GM23338 (cell line): ENCODE data around the gene RNF141. TPM values are rescaled to one million over a fixed set of nuclear protein-coding genes. Genes with fewer than 3 reads are reported as not detected.
A peak's percentile ranks its signal among the peaks of the same experiment; 100 is the strongest.

Experiments used
- ATAC-seq: fragments of 200-7000 bp; cut with Tn5 transposase; 3 replicates; pipeline ENCODE4 v1.9.1; 2020
- DNase-seq: peaks from one replicate; pipeline ENCODE4 v3.0.0-alpha.2; 2015; ENCODE audit warnings: low spot score
- H2AFZ ChIP-seq: fragments of 200-600 bp; sonication (generic); 2 replicates; pipeline ENCODE4 v1.8.0; 2016; ENCODE audit warnings: antibody characterized with exemption, mild to moderate bottlenecking, moderate library complexity
- H3F3A ChIP-seq: fragments of 200-600 bp; sonication (generic); replicated peaks from 2 replicates; pipeline ENCODE4 v1.8.0; 2017; ENCODE audit warnings: antibody characterized with exemption, mixed run types, low read depth
- H3K27ac ChIP-seq: fragments of 200-600 bp; sonication (generic); 2 replicates; pipeline ENCODE4 v1.6.1; 2016; ENCODE audit warnings: low read depth
- H3K27me3 ChIP-seq: fragments of 200-600 bp; sonication (generic); 2 replicates; pipeline ENCODE4 v1.8.0; 2016; ENCODE audit warnings: mild to moderate bottlenecking, mixed run types, moderate library complexity; ENCODE audit not compliant: insufficient read depth
- H3K36me3 ChIP-seq: fragments of 200-600 bp; sonication (generic); 2 replicates; pipeline ENCODE4 v1.8.0; 2016; ENCODE audit warnings: mild to moderate bottlenecking; ENCODE audit not compliant: insufficient read depth
- H3K4me1 ChIP-seq: fragments of 200-600 bp; sonication (generic); 2 replicates; pipeline ENCODE4 v1.8.0; 2016; ENCODE audit warnings: mild to moderate bottlenecking, moderate library complexity; ENCODE audit not compliant: insufficient read depth
- H3K4me2 ChIP-seq: fragments of 200-600 bp; sonication (generic); 2 replicates; pipeline ENCODE4 v1.7.1; 2017; ENCODE audit warnings: mixed run types
- H3K4me3 ChIP-seq: fragments of 200-600 bp; sonication (generic); 2 replicates; pipeline ENCODE4 v1.6.1; 2016; ENCODE audit warnings: mixed run types
- H3K79me2 ChIP-seq: fragments of 200-600 bp; sonication (generic); replicated peaks from 2 replicates; pipeline ENCODE4 v1.8.0; 2017; ENCODE audit warnings: mild to moderate bottlenecking; ENCODE audit not compliant: insufficient read depth
- H3K9me2 ChIP-seq: fragments of 200-600 bp; sonication (generic); 2 replicates; pipeline ENCODE4 v1.8.0; 2017; ENCODE audit not compliant: insufficient read depth
- H4K20me1 ChIP-seq: fragments of 200-600 bp; sonication (generic); replicated peaks from 2 replicates; pipeline ENCODE4 v1.8.0; 2017; ENCODE audit warnings: mild to moderate bottlenecking; ENCODE audit not compliant: insufficient read depth
- H3K27ac Mint-ChIP-seq: 2 replicates; pipeline ENCODE4 v1.8.0; 2020; ENCODE audit warnings: inconsistent platforms, mild to moderate bottlenecking, moderate library complexity, mixed read lengths
- H3K27me3 Mint-ChIP-seq: 3 replicates; pipeline ENCODE4 v1.8.0; 2022; ENCODE audit warnings: low read depth, mild to moderate bottlenecking, moderate library complexity, mixed read lengths, inconsistent platforms; ENCODE audit not compliant: insufficient read depth, poor library complexity
- H3K36me3 Mint-ChIP-seq: 3 replicates; pipeline ENCODE4 v1.8.0; 2021; ENCODE audit warnings: low read depth, mild to moderate bottlenecking, inconsistent platforms, moderate library complexity, mixed read lengths
- H3K4me1 Mint-ChIP-seq: 3 replicates; pipeline ENCODE4 v1.8.0; 2020; ENCODE audit warnings: mild to moderate bottlenecking, inconsistent platforms, mixed read lengths
- H3K4me3 Mint-ChIP-seq: 3 replicates; pipeline ENCODE4 v1.8.0; 2021; ENCODE audit warnings: moderate library complexity, mild to moderate bottlenecking, inconsistent platforms, mixed read lengths
- H3K9me3 Mint-ChIP-seq: 3 replicates; pipeline ENCODE4 v1.8.0; 2020; ENCODE audit warnings: moderate library complexity, mild to moderate bottlenecking, inconsistent platforms, mixed read lengths
- CREB1 ChIP-seq: fragments of 250-450 bp; sonication (Bioruptor Pico); IDR thresholded peaks from 2 replicates; pipeline ENCODE4 v1.5.0; 2020; ENCODE audit warnings: low read depth, mild to moderate bottlenecking, moderate library complexity
- NANOG ChIP-seq: IDR thresholded peaks from 2 replicates; pipeline ENCODE4 v1.6.1; 2016; ENCODE audit warnings: antibody characterized with exemption, borderline replicate concordance
- POLR2AphosphoS5 ChIP-seq: IDR thresholded peaks from 2 replicates; pipeline ENCODE4 v1.6.1; 2016; ENCODE audit warnings: antibody characterized with exemption, low read depth
- STAT1 ChIP-seq: IDR thresholded peaks from one replicate; pipeline ENCODE4 v1.6.1; 2016; ENCODE audit warnings: antibody characterized with exemption; ENCODE audit not compliant: unreplicated experiment
- ZNF114 ChIP-seq: fragments of 250-450 bp; sonication (Bioruptor Pico); IDR thresholded peaks from 2 replicates; pipeline ENCODE4 v1.5.0; 2020; ENCODE audit warnings: mild to moderate bottlenecking, moderate library complexity
- ZNF331 ChIP-seq: fragments of 250-450 bp; sonication (Bioruptor Pico); IDR thresholded peaks from 2 replicates; pipeline ENCODE4 v1.5.0; 2020; ENCODE audit warnings: low read depth, mild to moderate bottlenecking, moderate library complexity
- polyA plus RNA-seq: library from polyadenylated mRNA; unstranded; fragments of >200 nt; fragmentation: Nextera tagmentation; extraction: Ambion mirVana; gene quantifications from 2 replicates; pipeline ENCODE4 v1.2.1, GENCODE V29; 2016
- total RNA-seq: library from RNA; depleted of rRNA; stranded (reverse); fragments of >200 nt; shearing (Covaris generic); gene quantifications from 2 replicates; pipeline ENCODE4 v1.2.3, GENCODE V29; 2014
- TF ChIP-seq, protein P1 (sequence below): IDR thresholded peaks from one replicate; pipeline ENCODE4 v1.6.1; 2018; ENCODE audit warnings: antibody characterized with exemption; ENCODE audit not compliant: unreplicated experiment
- TF ChIP-seq, protein P2 (sequence below), 2 experiments: fragments of 200-600 bp in 1 of 2; sonication (generic) in 1 of 2; conservative IDR thresholded peaks; 2 replicates each; pipeline versions ENCODE4 v1.5.1 to v1.6.1; 2016 to 2017; ENCODE audit warnings: antibody characterized with exemption in 2 of 2, low read depth in 2 of 2, mild to moderate bottlenecking in 2 of 2, moderate library complexity in 1 of 2
- TF ChIP-seq, protein P3 (sequence below): IDR thresholded peaks from 2 replicates; pipeline ENCODE4 v1.6.1; 2016; ENCODE audit warnings: antibody characterized with exemption

RNF141 gene
- total and polyA plus RNA-seq, 2 experiments from 2014 or later, result 11.4 to 26.9 TPM

DNA sequence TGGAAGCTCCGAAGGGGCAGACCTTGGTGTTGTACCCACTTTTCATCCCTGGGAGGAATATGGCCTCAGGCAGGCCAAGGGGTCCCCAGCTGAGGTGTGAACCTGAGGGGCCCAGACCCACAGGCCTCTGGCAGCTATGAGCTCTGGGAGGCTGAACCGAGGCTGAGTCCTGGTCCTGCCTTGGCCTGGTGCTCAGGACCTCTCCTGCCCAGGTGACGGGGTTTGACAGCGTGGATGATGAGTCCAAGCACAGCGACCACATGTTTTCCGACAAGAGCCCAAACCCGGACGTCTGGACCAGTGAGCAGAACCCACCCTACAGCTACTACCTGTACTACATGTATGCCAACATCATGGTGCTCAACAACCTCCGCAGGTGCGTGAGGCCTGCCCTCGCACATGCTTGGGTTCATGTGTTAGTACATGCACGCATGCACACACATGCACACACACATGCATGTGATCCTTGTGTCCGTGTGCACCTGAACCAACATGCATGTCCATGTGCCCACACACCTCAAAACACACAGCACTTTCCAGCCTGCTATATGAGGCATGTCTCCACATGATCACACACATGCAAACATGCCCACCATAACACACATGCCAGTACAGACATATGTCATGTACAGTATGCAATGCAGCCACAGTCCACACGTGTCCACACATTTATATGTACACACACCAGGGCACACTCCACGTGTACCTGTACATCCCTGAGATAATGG lies 40.9 kb downstream of the RNF141 start (continued):
- TF ChIP-seq POLR2AphosphoS5, result no peak
- no peak for TF ChIP-seq CREB1
- TF ChIP-seq, protein P1, sequence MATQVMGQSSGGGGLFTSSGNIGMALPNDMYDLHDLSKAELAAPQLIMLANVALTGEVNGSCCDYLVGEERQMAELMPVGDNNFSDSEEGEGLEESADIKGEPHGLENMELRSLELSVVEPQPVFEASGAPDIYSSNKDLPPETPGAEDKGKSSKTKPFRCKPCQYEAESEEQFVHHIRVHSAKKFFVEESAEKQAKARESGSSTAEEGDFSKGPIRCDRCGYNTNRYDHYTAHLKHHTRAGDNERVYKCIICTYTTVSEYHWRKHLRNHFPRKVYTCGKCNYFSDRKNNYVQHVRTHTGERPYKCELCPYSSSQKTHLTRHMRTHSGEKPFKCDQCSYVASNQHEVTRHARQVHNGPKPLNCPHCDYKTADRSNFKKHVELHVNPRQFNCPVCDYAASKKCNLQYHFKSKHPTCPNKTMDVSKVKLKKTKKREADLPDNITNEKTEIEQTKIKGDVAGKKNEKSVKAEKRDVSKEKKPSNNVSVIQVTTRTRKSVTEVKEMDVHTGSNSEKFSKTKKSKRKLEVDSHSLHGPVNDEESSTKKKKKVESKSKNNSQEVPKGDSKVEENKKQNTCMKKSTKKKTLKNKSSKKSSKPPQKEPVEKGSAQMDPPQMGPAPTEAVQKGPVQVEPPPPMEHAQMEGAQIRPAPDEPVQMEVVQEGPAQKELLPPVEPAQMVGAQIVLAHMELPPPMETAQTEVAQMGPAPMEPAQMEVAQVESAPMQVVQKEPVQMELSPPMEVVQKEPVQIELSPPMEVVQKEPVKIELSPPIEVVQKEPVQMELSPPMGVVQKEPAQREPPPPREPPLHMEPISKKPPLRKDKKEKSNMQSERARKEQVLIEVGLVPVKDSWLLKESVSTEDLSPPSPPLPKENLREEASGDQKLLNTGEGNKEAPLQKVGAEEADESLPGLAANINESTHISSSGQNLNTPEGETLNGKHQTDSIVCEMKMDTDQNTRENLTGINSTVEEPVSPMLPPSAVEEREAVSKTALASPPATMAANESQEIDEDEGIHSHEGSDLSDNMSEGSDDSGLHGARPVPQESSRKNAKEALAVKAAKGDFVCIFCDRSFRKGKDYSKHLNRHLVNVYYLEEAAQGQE, result no peak
- TF ChIP-seq, protein P2, sequence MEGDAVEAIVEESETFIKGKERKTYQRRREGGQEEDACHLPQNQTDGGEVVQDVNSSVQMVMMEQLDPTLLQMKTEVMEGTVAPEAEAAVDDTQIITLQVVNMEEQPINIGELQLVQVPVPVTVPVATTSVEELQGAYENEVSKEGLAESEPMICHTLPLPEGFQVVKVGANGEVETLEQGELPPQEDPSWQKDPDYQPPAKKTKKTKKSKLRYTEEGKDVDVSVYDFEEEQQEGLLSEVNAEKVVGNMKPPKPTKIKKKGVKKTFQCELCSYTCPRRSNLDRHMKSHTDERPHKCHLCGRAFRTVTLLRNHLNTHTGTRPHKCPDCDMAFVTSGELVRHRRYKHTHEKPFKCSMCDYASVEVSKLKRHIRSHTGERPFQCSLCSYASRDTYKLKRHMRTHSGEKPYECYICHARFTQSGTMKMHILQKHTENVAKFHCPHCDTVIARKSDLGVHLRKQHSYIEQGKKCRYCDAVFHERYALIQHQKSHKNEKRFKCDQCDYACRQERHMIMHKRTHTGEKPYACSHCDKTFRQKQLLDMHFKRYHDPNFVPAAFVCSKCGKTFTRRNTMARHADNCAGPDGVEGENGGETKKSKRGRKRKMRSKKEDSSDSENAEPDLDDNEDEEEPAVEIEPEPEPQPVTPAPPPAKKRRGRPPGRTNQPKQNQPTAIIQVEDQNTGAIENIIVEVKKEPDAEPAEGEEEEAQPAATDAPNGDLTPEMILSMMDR (conservative IDR thresholded peaks at IDR 0.05; ENCODE audit: low read depth in 2 of 2), result no peak
- TF ChIP-seq, protein P3, sequence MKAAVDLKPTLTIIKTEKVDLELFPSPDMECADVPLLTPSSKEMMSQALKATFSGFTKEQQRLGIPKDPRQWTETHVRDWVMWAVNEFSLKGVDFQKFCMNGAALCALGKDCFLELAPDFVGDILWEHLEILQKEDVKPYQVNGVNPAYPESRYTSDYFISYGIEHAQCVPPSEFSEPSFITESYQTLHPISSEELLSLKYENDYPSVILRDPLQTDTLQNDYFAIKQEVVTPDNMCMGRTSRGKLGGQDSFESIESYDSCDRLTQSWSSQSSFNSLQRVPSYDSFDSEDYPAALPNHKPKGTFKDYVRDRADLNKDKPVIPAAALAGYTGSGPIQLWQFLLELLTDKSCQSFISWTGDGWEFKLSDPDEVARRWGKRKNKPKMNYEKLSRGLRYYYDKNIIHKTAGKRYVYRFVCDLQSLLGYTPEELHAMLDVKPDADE, result no peak
- no peak for TF ChIP-seq ZNF331 (CRISPR knock-in tag)

DNA sequence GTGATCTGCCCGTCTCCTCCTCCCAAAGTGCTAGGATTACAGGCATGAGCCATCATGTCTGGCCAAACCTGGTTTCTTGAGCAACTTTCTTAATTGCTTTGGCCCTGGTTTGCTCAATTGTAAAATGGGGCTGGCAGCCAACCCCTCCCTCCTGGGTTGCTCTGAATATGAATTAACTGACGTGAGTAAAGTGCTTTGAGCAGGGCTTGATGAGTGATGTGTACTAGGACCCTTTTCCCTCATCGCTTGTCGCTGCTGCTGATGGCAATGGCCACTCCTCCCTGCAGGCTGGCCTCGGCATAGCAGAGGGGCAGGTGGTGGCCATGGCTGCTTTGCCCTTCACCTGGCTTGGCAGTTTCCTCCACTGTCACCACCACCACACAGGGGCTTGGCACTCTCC lies 41.5 kb downstream of the RNF141 start:
- H3K4me1 Mint-ChIP-seq, result peaks cover 12% of the 10 kb centered on the region
- H3K36me3 ChIP-seq, result no peaks in the 10 kb centered on the region
- H3K27ac ChIP-seq, result no peak overlapping the region
- no peak overlapping the region for H3K4me3 Mint-ChIP-seq
- H3F3A ChIP-seq, result no peaks in the 10 kb centered on the region
- H3K4me2 ChIP-seq, result no peak overlapping the region
- no peak for TF ChIP-seq NANOG
- TF ChIP-seq, protein P2 (conservative IDR thresholded peaks at IDR 0.05; ENCODE audit: low read depth in 2 of 2), result no peak
- TF ChIP-seq, protein P3, result no peak
- TF ChIP-seq ZNF114 (CRISPR knock-in tag), result no peak
- no peak for TF ChIP-seq STAT1
- TF ChIP-seq CREB1, result no peak
- H3K9me2 ChIP-seq, result 0 out of 2 replicates have a peak, but pooled peaks cover 3% of the 10 kb centered on the region
- peaks cover 9% of the 10 kb centered on the region for H3K27me3 Mint-ChIP-seq
- H3K4me1 ChIP-seq, result no peaks in the 10 kb centered on the region
- H3K27me3 ChIP-seq, result no peaks in the 10 kb centered on the region
- H4K20me1 ChIP-seq, result no peaks in the 10 kb centered on the region
- no peak overlapping the region for H2AFZ ChIP-seq
- H3K4me3 ChIP-seq, result no peak overlapping the region
- no peaks in the 10 kb centered on the region for H3K9me3 Mint-ChIP-seq
- no peak for DNase-seq
- ATAC-seq, result no peak
- peaks cover 13% of the 10 kb centered on the region; the same call in 2 of the 3 replicates for H3K36me3 Mint-ChIP-seq
- H3K27ac Mint-ChIP-seq, result peak overlapping the region; percentile 65; the same call in 1 of the 2 replicates
- no peaks in the 10 kb centered on the region for H3K79me2 ChIP-seq
